Measurements from ENCODE around the gene COPS6.

Gene COPS6

DNA sequence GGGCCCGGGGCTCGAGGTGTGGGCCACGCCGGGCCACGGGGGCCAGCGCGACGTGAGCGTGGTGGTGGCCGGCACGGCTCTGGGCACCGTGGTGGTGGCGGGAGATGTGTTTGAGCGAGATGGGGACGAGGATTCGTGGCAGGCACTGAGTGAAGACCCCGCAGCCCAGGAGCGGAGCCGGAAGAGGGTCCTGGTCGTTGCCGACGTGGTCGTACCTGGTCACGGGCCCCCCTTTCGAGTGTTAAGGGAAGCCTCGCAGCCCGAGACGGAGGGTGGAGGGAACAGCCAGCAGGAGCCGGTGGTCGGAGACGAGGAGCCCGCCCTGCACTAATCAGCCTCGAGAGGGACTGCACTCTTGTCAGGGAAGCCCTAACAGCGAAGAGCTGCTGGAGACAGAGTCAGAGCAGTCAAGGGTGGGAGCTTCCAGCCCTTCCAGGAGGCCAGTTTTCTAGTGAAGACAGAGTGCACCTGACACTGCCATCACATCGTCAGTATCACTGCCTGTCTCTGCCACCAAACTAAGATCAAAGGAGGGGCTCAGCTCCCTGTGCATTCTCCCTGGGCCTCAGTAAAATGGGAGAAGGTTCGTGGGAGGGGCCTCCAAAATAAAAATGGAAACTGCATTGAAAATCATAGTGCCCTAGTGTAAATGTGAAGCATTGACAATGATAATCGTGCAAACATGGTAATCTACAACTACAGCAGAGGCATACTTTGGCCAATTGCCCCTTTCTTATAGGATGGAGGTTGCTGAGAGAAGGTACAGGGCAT lies 39.3 kb downstream of the COPS6 start:
- DNase-seq (ENCODE audit: low spot score): peak; percentile 80

DNA sequence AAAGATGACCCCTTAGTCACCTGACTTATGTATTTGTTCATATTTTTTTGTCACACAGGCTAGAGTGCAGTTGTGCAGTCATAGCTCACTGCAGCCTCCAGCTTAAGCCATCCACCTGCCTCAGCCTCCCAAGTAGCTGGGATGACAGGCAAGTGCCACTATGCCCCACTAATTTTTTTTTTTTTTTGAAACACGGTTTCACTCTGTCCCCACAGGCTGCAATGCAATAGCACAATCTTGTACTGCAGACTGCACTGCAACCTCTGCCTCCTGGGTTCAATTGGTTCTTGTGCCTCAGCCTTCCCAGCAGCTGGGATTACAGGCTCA lies 39.8 kb downstream of the COPS6 start:
- DNase-seq (ENCODE audit: low spot score): peak; percentile 36

DNA sequence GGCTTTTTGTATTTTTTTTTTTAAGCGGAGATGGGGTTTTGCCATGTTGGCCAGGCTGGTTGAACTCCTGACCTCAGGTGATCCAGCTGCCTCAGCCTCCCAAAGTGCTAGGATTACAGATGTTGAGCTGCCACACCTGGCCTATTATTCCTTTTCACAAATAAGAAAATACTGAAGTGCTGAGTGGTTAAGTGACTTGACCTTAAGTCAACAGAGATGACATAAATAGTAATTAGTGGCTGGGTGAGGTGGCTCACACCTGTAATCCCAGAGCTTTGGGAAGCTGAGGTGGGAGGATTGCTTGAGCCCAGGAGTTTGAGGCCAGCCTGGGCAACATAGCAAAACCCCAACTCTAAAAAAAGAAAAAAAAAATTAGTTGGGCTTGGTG lies 41.4 kb downstream of the COPS6 start:
- DNase-seq (ENCODE audit: low spot score): peak; percentile 9

DNA sequence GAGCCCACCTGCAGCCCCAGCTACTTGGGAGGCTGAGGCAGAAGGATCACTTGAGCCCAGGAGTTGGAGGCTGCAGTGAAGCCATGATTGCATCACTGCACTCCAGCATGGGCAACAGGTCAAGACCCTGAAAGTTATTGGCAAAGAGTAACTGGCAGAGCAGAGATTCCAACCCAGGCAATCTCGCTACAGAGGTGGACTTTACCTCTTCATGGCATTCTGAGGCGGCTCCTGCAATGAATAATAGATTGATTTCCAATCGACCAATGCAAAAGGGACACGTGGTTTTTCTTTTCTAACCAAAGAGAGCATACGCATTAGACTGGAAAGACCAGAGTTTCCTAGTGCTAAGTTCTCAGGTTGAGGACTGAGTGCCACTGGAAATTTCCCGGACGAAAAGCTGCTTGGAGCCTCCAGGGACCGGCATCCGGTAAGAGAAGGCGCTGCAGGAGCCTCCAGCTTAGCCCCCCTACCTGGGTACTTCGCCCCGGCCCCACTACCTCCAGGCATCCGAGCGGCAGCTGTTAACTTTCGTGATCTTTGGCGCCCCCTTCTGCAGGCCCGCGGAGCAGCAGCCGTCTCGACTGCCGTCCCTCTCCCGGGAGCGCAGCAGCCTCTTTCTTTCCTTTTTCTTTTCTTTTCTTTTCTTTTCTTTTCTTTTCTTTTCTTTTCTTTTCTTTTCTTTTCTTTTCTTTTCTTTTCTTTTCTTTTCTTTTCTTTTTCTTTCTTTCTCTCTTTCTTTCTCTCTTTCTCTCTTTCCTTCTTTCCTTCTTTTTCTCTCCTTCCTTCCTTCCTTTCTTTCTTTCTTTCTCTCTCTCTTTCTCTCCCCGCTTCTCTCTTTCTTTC lies 42.1 kb downstream of the COPS6 start:
- DNase-seq (ENCODE audit: low spot score): peak; percentile 86

DNA sequence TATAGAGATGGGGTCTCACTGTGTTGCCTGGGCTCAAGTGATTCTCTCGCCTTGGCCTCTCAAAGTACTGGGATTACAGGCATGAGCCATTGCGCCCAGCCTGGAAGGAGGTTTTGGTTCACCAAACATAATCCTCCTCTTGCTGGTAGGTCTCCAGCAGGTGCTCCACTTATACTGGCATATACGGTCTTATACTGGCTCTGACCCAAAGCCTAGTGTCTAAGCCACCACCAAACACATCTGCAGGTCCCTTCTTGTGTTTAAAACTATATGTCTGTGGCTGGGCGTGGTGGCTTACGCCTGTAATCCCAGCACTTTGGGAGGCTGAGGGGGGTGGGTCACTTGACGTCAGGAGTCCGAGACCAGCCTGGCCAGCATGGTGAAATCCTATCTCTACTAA lies 43.4 kb downstream of the COPS6 start:
- no peak for DNase-seq (ENCODE audit: low spot score)

DNA sequence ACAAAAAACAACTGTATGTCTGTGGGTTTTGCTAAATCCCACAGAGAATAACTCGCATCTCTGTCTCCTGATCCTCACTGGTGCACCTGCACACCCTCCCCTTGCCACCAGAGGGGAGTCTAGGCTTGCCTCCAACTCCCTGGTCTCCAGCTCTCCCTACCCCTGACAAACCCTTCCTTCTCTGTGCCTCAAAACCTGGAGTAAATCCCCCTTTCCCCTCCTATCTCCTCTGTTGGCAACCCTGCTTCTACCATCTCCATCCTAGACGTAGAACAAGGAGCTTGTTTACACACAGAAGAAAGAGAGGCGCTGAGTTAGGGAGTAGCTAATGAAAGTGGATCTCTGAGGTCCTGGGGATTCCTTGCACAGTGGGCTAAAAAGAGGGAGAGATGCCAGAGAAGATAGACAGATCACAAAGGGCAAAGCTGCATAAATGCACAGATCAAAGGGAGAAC lies 44.0 kb downstream of the COPS6 start:
- DNase-seq (ENCODE audit: low spot score): peak; percentile 67

DNA sequence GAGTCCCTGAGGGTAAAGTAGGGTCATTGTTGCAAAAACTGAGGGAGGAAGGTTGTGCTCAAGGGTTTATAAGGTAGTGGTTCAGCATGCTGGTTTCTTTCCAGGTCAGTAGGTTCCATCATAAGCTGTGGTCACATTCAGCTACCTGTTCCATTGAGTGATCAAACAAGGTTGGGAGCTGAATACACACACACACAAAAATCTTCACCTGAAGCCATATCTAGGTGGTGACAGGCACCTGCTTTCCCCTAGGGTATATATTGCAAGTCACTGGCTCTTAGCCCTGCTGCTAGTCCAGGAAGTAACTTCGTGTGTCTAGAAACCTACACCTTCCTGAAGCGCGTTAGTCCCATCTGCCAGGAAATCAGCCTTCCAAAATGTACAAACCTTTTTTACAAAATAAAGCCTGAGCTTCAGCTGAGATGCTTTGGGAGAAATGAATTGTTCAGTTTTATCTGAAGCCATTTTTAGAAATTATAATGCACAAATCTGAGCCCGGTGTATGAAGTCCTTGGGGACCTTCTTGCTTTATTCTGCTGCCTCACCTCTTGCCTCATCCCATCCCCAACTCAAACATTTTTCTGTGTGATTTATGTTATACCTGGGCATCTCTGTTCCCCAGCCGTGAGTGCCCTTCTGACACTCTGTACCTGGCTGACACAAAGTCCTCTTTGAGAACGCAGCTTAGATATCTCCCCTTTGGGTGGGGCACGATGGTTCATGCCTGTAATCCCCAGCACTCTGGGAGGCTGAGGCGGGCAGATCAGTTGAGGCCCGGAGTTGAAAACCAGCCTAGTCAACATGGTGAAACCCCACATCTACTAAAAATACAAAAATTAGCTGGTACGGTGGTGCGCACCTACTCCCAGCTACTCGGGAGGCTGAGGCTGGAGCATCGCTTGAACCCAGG lies 49.3 kb downstream of the COPS6 start:
- DNase-seq (ENCODE audit: low spot score): peak; percentile 19

DNA sequence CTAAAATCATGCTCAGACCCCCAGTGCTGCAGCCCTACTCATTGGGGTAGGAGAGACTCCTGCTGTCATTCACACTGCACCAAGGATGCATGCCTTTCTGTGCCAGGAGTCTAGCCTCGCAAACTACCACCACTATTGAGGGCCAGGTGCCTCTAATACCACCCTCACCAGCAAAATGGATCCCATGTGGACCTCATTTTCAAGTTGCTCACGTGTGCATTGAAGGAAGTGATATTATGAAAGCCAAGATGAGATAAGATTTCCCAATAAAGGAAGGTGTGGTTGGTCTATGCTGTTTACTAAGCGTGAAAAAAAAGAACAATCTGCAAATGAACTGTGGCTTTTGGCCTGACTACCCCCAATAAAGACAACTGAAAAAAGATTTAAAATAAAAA lies 52.8 kb downstream of the COPS6 start:
- DNase-seq (ENCODE audit: low spot score): peak; percentile 17

Measured in NAMALWA (cell line).